H9 (cell line): Measurements from ENCODE around the gene TH. TPM values are rescaled to one million over a fixed set of nuclear protein-coding genes. Genes with fewer than 3 reads are reported as not detected.

Experiments
- DNase-seq: peaks from one replicate; pipeline ENCODE4 v3.0.0-alpha.2; 2017
- H2AFZ ChIP-seq: one replicate; pipeline ENCODE4 v1.6.1; 2013; ENCODE audit warnings: mild to moderate bottlenecking, low read length, control low read depth, moderate library complexity
- H2AK5ac ChIP-seq: 2 replicates; pipeline ENCODE4 v1.6.1; 2013; ENCODE audit warnings: low read length, control low read depth, mixed read lengths; ENCODE audit not compliant: insufficient read length
- H2BK120ac ChIP-seq: one replicate; pipeline ENCODE4 v1.6.1; 2013; ENCODE audit warnings: low read depth, mild to moderate bottlenecking, low read length, control low read depth, inconsistent platforms; ENCODE audit not compliant: poor library complexity, severe bottlenecking
- H2BK12ac ChIP-seq: 2 replicates; pipeline ENCODE4 v1.6.1; 2013; ENCODE audit warnings: low read length, control low read depth, mixed read lengths, low read depth; ENCODE audit not compliant: insufficient read length
- H2BK15ac ChIP-seq: 2 replicates; pipeline ENCODE4 v1.6.1; 2013; ENCODE audit warnings: low read depth, low read length, control low read depth
- H2BK20ac ChIP-seq: one replicate; pipeline ENCODE4 v1.6.1; 2013; ENCODE audit warnings: low read depth, mild to moderate bottlenecking, low read length, control low read depth, inconsistent platforms; ENCODE audit not compliant: poor library complexity, severe bottlenecking
- H2BK5ac ChIP-seq: 2 replicates; pipeline ENCODE4 v1.6.1; 2013; ENCODE audit warnings: low read length, control low read depth, mixed read lengths; ENCODE audit not compliant: insufficient read length
- H3K14ac ChIP-seq: 2 replicates; pipeline ENCODE4 v1.6.1; 2013; ENCODE audit warnings: low read length, control low read depth; ENCODE audit not compliant: insufficient read depth
- H3K18ac ChIP-seq: 2 replicates; pipeline ENCODE4 v1.6.1; 2013; ENCODE audit warnings: low read depth, mild to moderate bottlenecking, mixed read lengths, low read length, control low read depth; ENCODE audit not compliant: insufficient read length
- H3K23ac ChIP-seq: 2 replicates; pipeline ENCODE4 v1.6.1; 2013; ENCODE audit warnings: low read length, control low read depth, mixed read lengths, low read depth; ENCODE audit not compliant: insufficient read length
- H3K23me2 ChIP-seq: 2 replicates; pipeline ENCODE4 v1.6.1; 2013; ENCODE audit warnings: low read depth, mild to moderate bottlenecking, mixed read lengths, low read length, control low read depth; ENCODE audit not compliant: insufficient read length, poor library complexity, severe bottlenecking
- H3K27ac ChIP-seq: 2 replicates; pipeline ENCODE4 v1.5.1; 2013; ENCODE audit warnings: low read length, control low read depth, mixed read lengths, low read depth; ENCODE audit not compliant: insufficient read length
- H3K27me3 ChIP-seq: 2 replicates; pipeline ENCODE4 v1.6.1; 2013; ENCODE audit warnings: low read length, control low read depth, inconsistent platforms; ENCODE audit not compliant: insufficient read depth
- H3K4ac ChIP-seq: 2 replicates; pipeline ENCODE4 v1.6.1; 2013; ENCODE audit warnings: low read depth, mild to moderate bottlenecking, control low read depth, inconsistent platforms, low read length, moderate library complexity
- H3K4me1 ChIP-seq: 2 replicates; pipeline ENCODE4 v1.6.1; 2013; ENCODE audit warnings: low read length, control low read depth, inconsistent platforms; ENCODE audit not compliant: insufficient read depth
- H3K4me2 ChIP-seq: 2 replicates; pipeline ENCODE4 v1.6.1; 2013; ENCODE audit warnings: low read length, control low read depth, mixed read lengths; ENCODE audit not compliant: insufficient read length, insufficient read depth
- H3K56ac ChIP-seq: 2 replicates; pipeline ENCODE4 v1.6.1; 2013; ENCODE audit warnings: low read depth, mild to moderate bottlenecking, mixed read lengths, low read length, control low read depth; ENCODE audit not compliant: insufficient read length
- H3K79me1 ChIP-seq: 2 replicates; pipeline ENCODE4 v1.6.1; 2013; ENCODE audit warnings: low read depth, mild to moderate bottlenecking, moderate library complexity, low read length, control low read depth, inconsistent platforms; ENCODE audit not compliant: insufficient read depth, poor library complexity, severe bottlenecking
- H3K79me2 ChIP-seq: 2 replicates; pipeline ENCODE4 v1.6.1; 2013; ENCODE audit warnings: low read length, control low read depth, inconsistent platforms; ENCODE audit not compliant: insufficient read depth
- H3K9ac ChIP-seq: 2 replicates; pipeline ENCODE4 v1.6.1; 2013; ENCODE audit warnings: low read length, control low read depth, mixed read lengths; ENCODE audit not compliant: insufficient read length; ENCODE audit errors: extremely low read depth
- H3K9me3 ChIP-seq: one replicate; pipeline ENCODE4 v1.6.1; 2013; ENCODE audit warnings: low read depth, low read length, inconsistent platforms; ENCODE audit not compliant: control insufficient read depth
- H3T11ph ChIP-seq: one replicate; pipeline ENCODE4 v1.6.1; 2013; ENCODE audit warnings: mild to moderate bottlenecking, low read length, control low read depth, inconsistent platforms
- H4K20me1 ChIP-seq: one replicate; pipeline ENCODE4 v1.6.1; 2013; ENCODE audit not compliant: control insufficient read depth, insufficient read length, insufficient read depth
- H4K5ac ChIP-seq: 2 replicates; pipeline ENCODE4 v1.6.1; 2013; ENCODE audit warnings: low read depth, mild to moderate bottlenecking, mixed read lengths, low read length, control low read depth; ENCODE audit not compliant: insufficient read length
- H4K8ac ChIP-seq: replicated peaks from 2 replicates; pipeline ENCODE4 v1.6.1; 2013; ENCODE audit warnings: low read length, control low read depth, mixed read lengths, low read depth; ENCODE audit not compliant: insufficient read length
- H4K91ac ChIP-seq: 2 replicates; pipeline ENCODE4 v1.6.1; 2013; ENCODE audit warnings: low read depth, mild to moderate bottlenecking, moderate library complexity, mixed read lengths, low read length, control low read depth; ENCODE audit not compliant: insufficient read length
- H3K27ac Mint-ChIP-seq, 3 experiments: 2 replicates in 2 of 3; 3 replicates in 1 of 3; pipeline ENCODE4 v1.8.0; 2020 to 2021; ENCODE audit warnings: mixed read lengths in 3 of 3, mild to moderate bottlenecking in 1 of 3, moderate library complexity in 1 of 3
- H3K27me3 Mint-ChIP-seq: 2 replicates; pipeline ENCODE4 v1.8.0; 2021; ENCODE audit warnings: low read depth, mild to moderate bottlenecking, moderate library complexity, mixed read lengths
- H3K36me3 Mint-ChIP-seq, 3 experiments: 2 replicates in 2 of 3; 3 replicates in 1 of 3; pipeline ENCODE4 v1.8.0; 2020 to 2021; ENCODE audit warnings: low read depth in 3 of 3, mixed read lengths in 3 of 3; ENCODE audit not compliant: insufficient read depth in 1 of 3
- H3K4me1 Mint-ChIP-seq, 2 experiments: 2 replicates each; pipeline ENCODE4 v1.8.0; 2020; ENCODE audit warnings: mixed read lengths in 2 of 2
- H3K4me3 Mint-ChIP-seq, 2 experiments: 2 replicates in 1 of 2; 3 replicates in 1 of 2; pipeline ENCODE4 v1.8.0; 2020 to 2021; ENCODE audit warnings: mild to moderate bottlenecking in 2 of 2, mixed read lengths in 2 of 2, moderate library complexity in 1 of 2
- H3K9me3 Mint-ChIP-seq, 2 experiments: 2 replicates in 1 of 2; 3 replicates in 1 of 2; pipeline ENCODE4 v1.8.0; 2020; ENCODE audit warnings: mild to moderate bottlenecking in 2 of 2, mixed read lengths in 2 of 2, moderate library complexity in 1 of 2
- WGBS: extraction: QIAGEN DNeasy Blood & Tissue Kit; methylation state at CpG from one replicate; pipeline ENCODE4 v1.1.7; 2013; ENCODE audit warnings: missing lambda C conversion rate, low lambda C conversion rate, mixed read lengths; ENCODE audit not compliant: insufficient read length; ENCODE audit errors: extremely low coverage; 5-methylcytosine and 5-hydroxymethylcytosine counted together
- total RNA-seq: library from RNA; stranded (reverse); gene quantifications from 2 replicates; pipeline ENCODE4 v1.2.1, GENCODE V29; 2021
- TF ChIP-seq, protein P1 (sequence below): fragments of 200-600 bp; sonication (generic); conservative IDR thresholded peaks from 3 replicates; pipeline ENCODE4 v1.8.0; 2021; ENCODE audit warnings: antibody characterized with exemption, mild to moderate bottlenecking

Gene TH
- total RNA-seq, 1 experiment from 2014 or later, result not detected

DNA sequence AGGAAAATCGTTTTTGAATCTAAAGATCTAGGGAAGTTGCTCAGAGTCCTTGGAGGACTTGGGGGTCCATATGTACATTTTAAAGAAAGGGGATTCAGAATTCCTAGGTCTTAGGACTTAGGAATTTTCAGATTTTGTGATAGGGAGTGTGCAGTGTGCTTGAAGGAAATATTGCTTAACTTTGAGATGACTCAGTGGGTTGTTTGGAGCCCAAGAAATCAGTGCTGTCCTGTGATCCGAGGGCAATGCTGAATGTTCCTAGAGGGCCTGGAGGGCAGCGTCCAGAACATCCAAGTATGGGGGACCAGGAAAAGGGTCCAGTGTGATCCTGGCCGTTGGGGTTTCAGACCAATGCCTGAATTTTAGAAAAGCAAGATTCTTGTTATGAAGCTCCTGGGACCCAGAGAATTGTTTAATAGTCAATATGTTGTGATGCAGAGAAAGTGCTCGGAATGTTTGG lies 29.3 kb downstream of the TH start:
- no peak overlapping the region for H3K27ac ChIP-seq
- H4K91ac ChIP-seq, result no peak overlapping the region
- WGBS, result no CpG with 5 or more reads among the region's 5 CpGs
- no peak overlapping the region for H3K14ac ChIP-seq
- no peak overlapping the region for H2BK5ac ChIP-seq
- no peaks in the 10 kb centered on the region; a peak in 1 of 7 replicates for H3K36me3 Mint-ChIP-seq
- H3K79me2 ChIP-seq, result no peaks in the 10 kb centered on the region
- no peak overlapping the region for H2AK5ac ChIP-seq
- peaks cover 9% of the 10 kb centered on the region for H3K23me2 ChIP-seq
- H3K9ac ChIP-seq, result no peak overlapping the region
- H2BK12ac ChIP-seq, result no peak overlapping the region
- no peak overlapping the region for H3K27ac Mint-ChIP-seq
- H3K4me1 ChIP-seq, result no peaks in the 10 kb centered on the region
- no peak overlapping the region for H4K5ac ChIP-seq
- H3K9me3 Mint-ChIP-seq, result peaks cover 2 to 9% of the 10 kb centered on the region in 2 experiments; a peak in 3 of 5 replicates
- H2AFZ ChIP-seq, result no peak overlapping the region
- H2BK120ac ChIP-seq, result no peak overlapping the region
- no peaks in the 10 kb centered on the region for H3K79me1 ChIP-seq
- no peaks in the 10 kb centered on the region for H3K9me3 ChIP-seq
- no peak overlapping the region for H3K4ac ChIP-seq
- no peak overlapping the region for H3K18ac ChIP-seq
- no peak overlapping the region for H2BK20ac ChIP-seq
- no peak for DNase-seq
- peaks cover 81% of the 10 kb centered on the region for H3K27me3 ChIP-seq
- peaks cover 91% of the 10 kb centered on the region for H3K27me3 Mint-ChIP-seq
- H4K8ac ChIP-seq, result no peak overlapping the region
- no peak overlapping the region for H3T11ph ChIP-seq
- no peak overlapping the region for H3K23ac ChIP-seq
- H3K4me3 Mint-ChIP-seq, result peak overlapping the region in 1 of 2 experiments; percentile 20; a peak in 1 of 5 replicates
- no peak overlapping the region for H3K56ac ChIP-seq
- H3K4me1 Mint-ChIP-seq, result peaks cover 6 to 22% of the 10 kb centered on the region in 2 experiments; a peak in 3 of 4 replicates
- H2BK15ac ChIP-seq, result no peak overlapping the region
- TF ChIP-seq, protein P1, sequence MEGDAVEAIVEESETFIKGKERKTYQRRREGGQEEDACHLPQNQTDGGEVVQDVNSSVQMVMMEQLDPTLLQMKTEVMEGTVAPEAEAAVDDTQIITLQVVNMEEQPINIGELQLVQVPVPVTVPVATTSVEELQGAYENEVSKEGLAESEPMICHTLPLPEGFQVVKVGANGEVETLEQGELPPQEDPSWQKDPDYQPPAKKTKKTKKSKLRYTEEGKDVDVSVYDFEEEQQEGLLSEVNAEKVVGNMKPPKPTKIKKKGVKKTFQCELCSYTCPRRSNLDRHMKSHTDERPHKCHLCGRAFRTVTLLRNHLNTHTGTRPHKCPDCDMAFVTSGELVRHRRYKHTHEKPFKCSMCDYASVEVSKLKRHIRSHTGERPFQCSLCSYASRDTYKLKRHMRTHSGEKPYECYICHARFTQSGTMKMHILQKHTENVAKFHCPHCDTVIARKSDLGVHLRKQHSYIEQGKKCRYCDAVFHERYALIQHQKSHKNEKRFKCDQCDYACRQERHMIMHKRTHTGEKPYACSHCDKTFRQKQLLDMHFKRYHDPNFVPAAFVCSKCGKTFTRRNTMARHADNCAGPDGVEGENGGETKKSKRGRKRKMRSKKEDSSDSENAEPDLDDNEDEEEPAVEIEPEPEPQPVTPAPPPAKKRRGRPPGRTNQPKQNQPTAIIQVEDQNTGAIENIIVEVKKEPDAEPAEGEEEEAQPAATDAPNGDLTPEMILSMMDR, result no peak
- H3K4me2 ChIP-seq, result no peak overlapping the region
- peaks cover 2% of the 10 kb centered on the region for H4K20me1 ChIP-seq
